ENCODE measurements around the gene GZMM.

Gene GZMM

GRCh38 chr19:535017-535835 is 8.6 kb upstream of the GZMM start:
- FAIRE-seq = no peak

GRCh38 chr19:536031-536880 is 7.6 kb upstream of the GZMM start:
- no peak for FAIRE-seq

- no peak for FAIRE-seq
These were observed 6.9 kb upstream of the GZMM start for GRCh38 chr19:536881-537404.

- FAIRE-seq = no peak
These were observed 5.0 kb upstream of the GZMM start for GRCh38 chr19:538641-539428.

GRCh38 chr19:539429-540030 is 4.3 kb upstream of the GZMM start:
- no peak for FAIRE-seq

GRCh38 chr19:540867-541637 is 2.8 kb upstream of the GZMM start:
- no peak for FAIRE-seq

- no peak for FAIRE-seq
These were observed 2.2 kb upstream of the GZMM start for GRCh38 chr19:541699-542098.

GRCh38 chr19:542173-542866 is 1.5 kb upstream of the GZMM start:
- no peak for FAIRE-seq

GRCh38 chr19:547117-547516 is 3.3 kb downstream of the GZMM start:
- FAIRE-seq = no peak

GRCh38 chr19:547836-548720 is 4.2 kb downstream of the GZMM start:
- FAIRE-seq = no peak

- no peak for FAIRE-seq
These were observed 5.3 kb downstream of the GZMM start for GRCh38 chr19:548886-549830.

- FAIRE-seq = no peak
These were observed 11.0 kb downstream of the GZMM start for GRCh38 chr19:554817-555216.

- no peak for FAIRE-seq
These were observed 11.6 kb downstream of the GZMM start for GRCh38 chr19:555474-555808.

GRCh38 chr19:556611-557382 is 12.9 kb downstream of the GZMM start:
- FAIRE-seq = no peak

- FAIRE-seq = no peak
These were observed 15.1 kb downstream of the GZMM start for GRCh38 chr19:558770-559439.

GRCh38 chr19:560121-560520 is 16.3 kb downstream of the GZMM start:
- FAIRE-seq = no peak

- no peak for FAIRE-seq
These were observed 22.6 kb downstream of the GZMM start for GRCh38 chr19:566403-566802.

- no peak for FAIRE-seq
These were observed 23.0 kb downstream of the GZMM start for GRCh38 chr19:566844-567243.

Data from colon (tissue), 2 donors.